Measurements from ENCODE around the gene GFY.

- no peak for TF ChIP-seq POLR2AphosphoS5 (IDR thresholded peaks at IDR 0.05; ENCODE audit: low read length)
- no peak for TF ChIP-seq CTCF (IDR thresholded peaks at IDR 0.05 in 2 of 3, conservative IDR thresholded peaks at IDR 0.05 in 1 of 3; ENCODE audit: control insufficient read depth in 2 of 3, extremely low read depth in 1 of 3, insufficient read depth in 1 of 3, low read depth in 3 of 3, low read length in 3 of 3)
- TF ChIP-seq SIN3A (IDR thresholded peaks at IDR 0.05; ENCODE audit: low read depth, low read length) = no peak
- TF ChIP-seq NFYA (IDR thresholded peaks at IDR 0.05; ENCODE audit: borderline replicate concordance, low read depth, low read length) = no peak
- no peak for TF ChIP-seq EZH2 (IDR thresholded peaks at IDR 0.05; ENCODE audit: borderline replicate concordance, control insufficient read depth, low read depth, low read length)
- TF ChIP-seq HCFC1 (IDR thresholded peaks at IDR 0.05; ENCODE audit: low read length) = no peak
- TF ChIP-seq STAT1 (conservative IDR thresholded peaks at IDR 0.05) = no peak
- no peak for TF ChIP-seq ATF2 (IDR thresholded peaks at IDR 0.05; ENCODE audit: low read length)
- no peak for TF ChIP-seq ZNF24 (IDR thresholded peaks at IDR 0.05)
- no peak for TF ChIP-seq CHD2 (IDR thresholded peaks at IDR 0.05; ENCODE audit: borderline replicate concordance, low read depth, low read length)
- no peak for TF ChIP-seq YBX1 (IDR thresholded peaks at IDR 0.05)
- no peak for TF ChIP-seq GABPA (IDR thresholded peaks at IDR 0.05; ENCODE audit: low read depth)
- no peak for TF ChIP-seq EGR1 (IDR thresholded peaks at IDR 0.05; ENCODE audit: borderline replicate concordance in 1 of 2, low read depth in 2 of 2, low read length in 2 of 2)
Observed at GRCh38 chr19:49432141-49433073, 7.2 kb downstream of the GFY start.

Data from GM12878 (cell line).